ENCODE measurements around the gene PLD6.
"Not testable (repeated sequence)": the region's sequence is repeated elsewhere in the genome, so short reads cannot be mapped to it uniquely, and the experiment has no call there.

PLD6 gene

GRCh38 chr17:17196776-17197175 lies 9.4 kb downstream of the PLD6 start:
- FAIRE-seq = no peak

- not testable (repeated sequence) for FAIRE-seq
Observed at GRCh38 chr17:17195466-17195865, 10.7 kb downstream of the PLD6 start.

- no peak for FAIRE-seq
Observed at GRCh38 chr17:17191961-17192381, 14.2 kb downstream of the PLD6 start.

GRCh38 chr17:17191346-17191792 lies 14.8 kb downstream of the PLD6 start:
- no peak for FAIRE-seq

- FAIRE-seq = no peak
Observed at GRCh38 chr17:17190188-17190587, 15.9 kb downstream of the PLD6 start.

- no peak for FAIRE-seq
Observed at GRCh38 chr17:17189559-17189958, 16.6 kb downstream of the PLD6 start.

- FAIRE-seq = no peak
Observed at GRCh38 chr17:17188586-17188985, 17.5 kb downstream of the PLD6 start.

- no peak for FAIRE-seq
Observed at GRCh38 chr17:17186551-17187505, 19.3 kb downstream of the PLD6 start.

GRCh38 chr17:17186051-17186450 lies 20.1 kb downstream of the PLD6 start:
- no peak for FAIRE-seq

GRCh38 chr17:17184985-17185757 lies 21.0 kb downstream of the PLD6 start:
- FAIRE-seq = not testable (repeated sequence)

- FAIRE-seq = no peak
Observed at GRCh38 chr17:17183744-17184143, 22.4 kb downstream of the PLD6 start.

GRCh38 chr17:17182598-17183136 lies 23.5 kb downstream of the PLD6 start:
- no peak for FAIRE-seq

GRCh38 chr17:17181666-17182597 lies 24.2 kb downstream of the PLD6 start:
- no peak for FAIRE-seq

GRCh38 chr17:17180741-17181525 lies 25.2 kb downstream of the PLD6 start:
- FAIRE-seq = no peak

- FAIRE-seq = no peak
Observed at GRCh38 chr17:17180141-17180603, 26.0 kb downstream of the PLD6 start.

GRCh38 chr17:17179371-17179827 lies 26.7 kb downstream of the PLD6 start:
- no peak for FAIRE-seq

- FAIRE-seq = no peak
Observed at GRCh38 chr17:17177176-17177575, 29.0 kb downstream of the PLD6 start.

GRCh38 chr17:17176341-17176740 lies 29.8 kb downstream of the PLD6 start:
- FAIRE-seq = no peak

GRCh38 chr17:17175917-17176316 lies 30.2 kb downstream of the PLD6 start:
- no peak for FAIRE-seq

- no peak for FAIRE-seq
Observed at GRCh38 chr17:17175340-17175739, 30.8 kb downstream of the PLD6 start.

- FAIRE-seq = no peak
Observed at GRCh38 chr17:17173921-17174320, 32.2 kb downstream of the PLD6 start.

All from TTC549 (cell line).